ENCODE data around the gene RXRA. TPM values are rescaled to one million over a fixed set of nuclear protein-coding genes. Genes with fewer than 3 reads are reported as not detected.

Gene RXRA
- polyA plus RNA-seq, 1 of the 3 experiments (the other 2 are of a cell fraction), result 7.6 TPM

DNA sequence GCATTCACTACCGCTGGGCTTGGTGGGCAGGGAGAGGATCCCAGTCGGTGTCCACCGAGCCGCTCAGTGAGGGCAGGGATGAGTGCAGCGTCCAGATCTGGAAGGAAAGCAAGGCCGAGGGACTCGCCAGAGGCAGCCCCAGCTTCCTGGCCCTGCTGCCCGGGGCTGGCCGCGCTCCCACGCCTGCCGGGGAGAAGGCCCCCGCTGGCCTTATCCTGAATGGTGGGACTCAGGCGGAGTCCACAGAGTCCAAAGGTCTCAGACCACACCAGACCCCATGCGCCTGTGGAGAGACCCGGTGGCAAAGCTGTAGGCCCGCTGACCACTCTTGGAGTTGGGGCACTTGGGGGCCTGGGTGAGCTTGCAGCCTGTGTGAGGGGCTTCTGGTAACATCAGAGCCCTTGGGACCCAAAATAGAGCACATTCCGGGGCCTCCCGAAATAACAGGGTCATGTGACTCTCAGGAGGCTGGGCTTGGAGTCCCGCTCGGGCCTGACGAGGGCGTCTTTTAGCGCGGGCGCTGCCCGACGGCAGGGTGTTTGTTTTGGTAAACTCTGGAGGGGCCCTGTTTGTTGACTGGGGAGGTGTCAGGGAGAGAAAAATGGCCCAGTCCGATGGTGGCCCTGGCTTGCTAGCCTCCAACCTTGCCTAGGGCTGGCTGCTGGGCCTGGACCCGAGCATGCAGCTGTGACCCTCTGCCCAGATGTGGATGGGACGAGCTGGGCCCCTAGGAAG lies 2.8 kb downstream of the RXRA start (continued):
- TF ChIP-seq, protein P1, sequence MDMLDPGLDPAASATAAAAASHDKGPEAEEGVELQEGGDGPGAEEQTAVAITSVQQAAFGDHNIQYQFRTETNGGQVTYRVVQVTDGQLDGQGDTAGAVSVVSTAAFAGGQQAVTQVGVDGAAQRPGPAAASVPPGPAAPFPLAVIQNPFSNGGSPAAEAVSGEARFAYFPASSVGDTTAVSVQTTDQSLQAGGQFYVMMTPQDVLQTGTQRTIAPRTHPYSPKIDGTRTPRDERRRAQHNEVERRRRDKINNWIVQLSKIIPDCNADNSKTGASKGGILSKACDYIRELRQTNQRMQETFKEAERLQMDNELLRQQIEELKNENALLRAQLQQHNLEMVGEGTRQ (IDR thresholded peaks at IDR 0.05; ENCODE audit: borderline replicate concordance, low read depth, low read length), result no peak
- no peak for TF ChIP-seq MXI1 (IDR thresholded peaks at IDR 0.05; ENCODE audit: low read depth, low read length)
- no peak for TF ChIP-seq SIN3A (IDR thresholded peaks at IDR 0.05; ENCODE audit: borderline replicate concordance, low read depth, low read length)
- no peak for TF ChIP-seq TAF1 (IDR thresholded peaks at IDR 0.05; ENCODE audit: borderline replicate concordance, low read depth, low read length)
- no peak for TF ChIP-seq FOXM1 (IDR thresholded peaks at IDR 0.05; ENCODE audit: low read depth)
- no peak for TF ChIP-seq TEAD4 (IDR thresholded peaks at IDR 0.05; ENCODE audit: borderline replicate concordance, insufficient read depth)
- no peak for TF ChIP-seq RCOR1 (IDR thresholded peaks at IDR 0.05; ENCODE audit: low read length)
- TF ChIP-seq, protein P2, sequence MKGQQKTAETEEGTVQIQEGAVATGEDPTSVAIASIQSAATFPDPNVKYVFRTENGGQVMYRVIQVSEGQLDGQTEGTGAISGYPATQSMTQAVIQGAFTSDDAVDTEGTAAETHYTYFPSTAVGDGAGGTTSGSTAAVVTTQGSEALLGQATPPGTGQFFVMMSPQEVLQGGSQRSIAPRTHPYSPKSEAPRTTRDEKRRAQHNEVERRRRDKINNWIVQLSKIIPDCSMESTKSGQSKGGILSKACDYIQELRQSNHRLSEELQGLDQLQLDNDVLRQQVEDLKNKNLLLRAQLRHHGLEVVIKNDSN (IDR thresholded peaks at IDR 0.05; ENCODE audit: borderline replicate concordance, low read depth), result no peak
- TF ChIP-seq TCF12 (IDR thresholded peaks at IDR 0.05), result no peak

DNA sequence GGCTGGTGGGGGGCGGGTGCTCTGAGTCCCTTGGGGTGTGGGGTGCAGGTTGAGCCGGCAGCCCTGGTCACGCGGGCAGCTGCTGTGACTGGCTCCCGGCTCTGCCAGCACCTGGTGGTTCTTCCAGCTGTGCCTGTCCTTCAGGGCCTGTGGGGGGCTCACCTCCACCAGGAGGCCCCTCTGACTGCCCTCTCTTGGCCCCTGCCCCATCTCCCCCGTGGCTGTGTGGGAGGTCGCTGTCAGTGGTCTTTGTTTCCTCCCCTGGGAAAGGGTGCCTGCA lies 3.3 kb downstream of the RXRA start:
- H3K36me3 ChIP-seq (replicated peaks in 1 of 2; ENCODE audit: control insufficient read depth in 1 of 2, insufficient read depth in 2 of 2, low read length in 1 of 2), result no peaks in the 10 kb centered on the region
- WGBS (ENCODE audit: low lambda C conversion rate), result no CpG with 5 or more reads among the region's 7 CpGs
- H3F3A ChIP-seq (replicated peaks; ENCODE audit: insufficient read depth), result no peaks in the 10 kb centered on the region
- H3K27me3 ChIP-seq (ENCODE audit: insufficient read depth), result no peaks in the 10 kb centered on the region
- H3K9ac ChIP-seq, result no peak overlapping the region
- no peak overlapping the region for H3K4me2 ChIP-seq
- peaks cover 29 to 76% of the 10 kb centered on the region in 2 experiments; a peak in 3 of 4 replicates for H3K4me1 ChIP-seq (ENCODE audit: control insufficient read depth in 1 of 2, insufficient read depth in 2 of 2, low read depth in 1 of 2, low read length in 1 of 2)
- no peaks in the 10 kb centered on the region for H3K9me2 ChIP-seq
- DNase-seq, result no peak
- TF ChIP-seq RAD21 (IDR thresholded peaks at IDR 0.05; ENCODE audit: low read length) (no peak), RFX5 (IDR thresholded peaks at IDR 0.05; ENCODE audit: low read length) (no peak), CHD2 (IDR thresholded peaks at IDR 0.05; ENCODE audit: low read length, partially characterized antibody) (no peak), TEAD4 (IDR thresholded peaks at IDR 0.05; ENCODE audit: borderline replicate concordance, insufficient read depth) (no peak), ELF1 (IDR thresholded peaks at IDR 0.05) (no peak), TAF1 (IDR thresholded peaks at IDR 0.05; ENCODE audit: borderline replicate concordance, low read depth, low read length) (no peak), TCF12 (IDR thresholded peaks at IDR 0.05) (no peak), RXRA (IDR thresholded peaks at IDR 0.05; ENCODE audit: borderline replicate concordance, low read depth) (no peak), NRF1 (IDR thresholded peaks at IDR 0.05; ENCODE audit: low read depth, low read length) (no peak), JUND (IDR thresholded peaks at IDR 0.05) (no peak), POLR2AphosphoS5 (IDR thresholded peaks at IDR 0.05; ENCODE audit: low read depth, low read length) (no peak), FOSL2 (IDR thresholded peaks at IDR 0.05; ENCODE audit: borderline replicate concordance, low read depth) (no peak), FOXJ3 (CRISPR knock-in tag; IDR thresholded peaks at IDR 0.05) (no peak), YY1 (IDR thresholded peaks at IDR 0.05; ENCODE audit: low read depth) (no peak)
- TF ChIP-seq, protein P2 (IDR thresholded peaks at IDR 0.05; ENCODE audit: borderline replicate concordance, low read depth), result no peak
- TF ChIP-seq, protein P3, sequence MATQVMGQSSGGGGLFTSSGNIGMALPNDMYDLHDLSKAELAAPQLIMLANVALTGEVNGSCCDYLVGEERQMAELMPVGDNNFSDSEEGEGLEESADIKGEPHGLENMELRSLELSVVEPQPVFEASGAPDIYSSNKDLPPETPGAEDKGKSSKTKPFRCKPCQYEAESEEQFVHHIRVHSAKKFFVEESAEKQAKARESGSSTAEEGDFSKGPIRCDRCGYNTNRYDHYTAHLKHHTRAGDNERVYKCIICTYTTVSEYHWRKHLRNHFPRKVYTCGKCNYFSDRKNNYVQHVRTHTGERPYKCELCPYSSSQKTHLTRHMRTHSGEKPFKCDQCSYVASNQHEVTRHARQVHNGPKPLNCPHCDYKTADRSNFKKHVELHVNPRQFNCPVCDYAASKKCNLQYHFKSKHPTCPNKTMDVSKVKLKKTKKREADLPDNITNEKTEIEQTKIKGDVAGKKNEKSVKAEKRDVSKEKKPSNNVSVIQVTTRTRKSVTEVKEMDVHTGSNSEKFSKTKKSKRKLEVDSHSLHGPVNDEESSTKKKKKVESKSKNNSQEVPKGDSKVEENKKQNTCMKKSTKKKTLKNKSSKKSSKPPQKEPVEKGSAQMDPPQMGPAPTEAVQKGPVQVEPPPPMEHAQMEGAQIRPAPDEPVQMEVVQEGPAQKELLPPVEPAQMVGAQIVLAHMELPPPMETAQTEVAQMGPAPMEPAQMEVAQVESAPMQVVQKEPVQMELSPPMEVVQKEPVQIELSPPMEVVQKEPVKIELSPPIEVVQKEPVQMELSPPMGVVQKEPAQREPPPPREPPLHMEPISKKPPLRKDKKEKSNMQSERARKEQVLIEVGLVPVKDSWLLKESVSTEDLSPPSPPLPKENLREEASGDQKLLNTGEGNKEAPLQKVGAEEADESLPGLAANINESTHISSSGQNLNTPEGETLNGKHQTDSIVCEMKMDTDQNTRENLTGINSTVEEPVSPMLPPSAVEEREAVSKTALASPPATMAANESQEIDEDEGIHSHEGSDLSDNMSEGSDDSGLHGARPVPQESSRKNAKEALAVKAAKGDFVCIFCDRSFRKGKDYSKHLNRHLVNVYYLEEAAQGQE (IDR thresholded peaks at IDR 0.05; ENCODE audit: low read depth, low read length), result no peak
- TF ChIP-seq, protein P4, sequence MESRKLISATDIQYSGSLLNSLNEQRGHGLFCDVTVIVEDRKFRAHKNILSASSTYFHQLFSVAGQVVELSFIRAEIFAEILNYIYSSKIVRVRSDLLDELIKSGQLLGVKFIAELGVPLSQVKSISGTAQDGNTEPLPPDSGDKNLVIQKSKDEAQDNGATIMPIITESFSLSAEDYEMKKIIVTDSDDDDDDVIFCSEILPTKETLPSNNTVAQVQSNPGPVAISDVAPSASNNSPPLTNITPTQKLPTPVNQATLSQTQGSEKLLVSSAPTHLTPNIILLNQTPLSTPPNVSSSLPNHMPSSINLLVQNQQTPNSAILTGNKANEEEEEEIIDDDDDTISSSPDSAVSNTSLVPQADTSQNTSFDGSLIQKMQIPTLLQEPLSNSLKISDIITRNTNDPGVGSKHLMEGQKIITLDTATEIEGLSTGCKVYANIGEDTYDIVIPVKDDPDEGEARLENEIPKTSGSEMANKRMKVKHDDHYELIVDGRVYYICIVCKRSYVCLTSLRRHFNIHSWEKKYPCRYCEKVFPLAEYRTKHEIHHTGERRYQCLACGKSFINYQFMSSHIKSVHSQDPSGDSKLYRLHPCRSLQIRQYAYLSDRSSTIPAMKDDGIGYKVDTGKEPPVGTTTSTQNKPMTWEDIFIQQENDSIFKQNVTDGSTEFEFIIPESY (IDR thresholded peaks at IDR 0.05; ENCODE audit: borderline replicate concordance, low read depth), result no peak
- no peaks in the 10 kb centered on the region for H3K9me3 ChIP-seq
- peaks cover 77% of the 10 kb centered on the region for H3K79me2 ChIP-seq (ENCODE audit: insufficient read depth)
- no peak overlapping the region for H3K27ac ChIP-seq (ENCODE audit: low read depth in 2 of 2, low read length in 1 of 2)
- peaks cover 76% of the 10 kb centered on the region for H4K20me1 ChIP-seq (ENCODE audit: insufficient read depth)
- no peak overlapping the region for H3K4me3 ChIP-seq (ENCODE audit: low read depth in 2 of 2, low read length in 1 of 2)
- ChIA-PET POLR2A (interaction anchor here (0.6 kb wide), 1 partner anchor 114 kb away, joined by 3 read pairs; no protein-coding TSS in a partner anchor), CTCF (interaction anchor here (0.7 to 5.5 kb wide), 5 partner anchors 19 to 159 kb away, joined by 3 to 32 read pairs (median 3); no protein-coding TSS in a partner anchor)
- H2AFZ ChIP-seq (ENCODE audit: low read depth), result no peak overlapping the region
